ENCODE results near the gene ENC1.
"Not testable (repeated sequence)": the region's sequence is repeated elsewhere in the genome, so short reads cannot be mapped to it uniquely, and the experiment has no call there.

ENC1 gene, protein sequence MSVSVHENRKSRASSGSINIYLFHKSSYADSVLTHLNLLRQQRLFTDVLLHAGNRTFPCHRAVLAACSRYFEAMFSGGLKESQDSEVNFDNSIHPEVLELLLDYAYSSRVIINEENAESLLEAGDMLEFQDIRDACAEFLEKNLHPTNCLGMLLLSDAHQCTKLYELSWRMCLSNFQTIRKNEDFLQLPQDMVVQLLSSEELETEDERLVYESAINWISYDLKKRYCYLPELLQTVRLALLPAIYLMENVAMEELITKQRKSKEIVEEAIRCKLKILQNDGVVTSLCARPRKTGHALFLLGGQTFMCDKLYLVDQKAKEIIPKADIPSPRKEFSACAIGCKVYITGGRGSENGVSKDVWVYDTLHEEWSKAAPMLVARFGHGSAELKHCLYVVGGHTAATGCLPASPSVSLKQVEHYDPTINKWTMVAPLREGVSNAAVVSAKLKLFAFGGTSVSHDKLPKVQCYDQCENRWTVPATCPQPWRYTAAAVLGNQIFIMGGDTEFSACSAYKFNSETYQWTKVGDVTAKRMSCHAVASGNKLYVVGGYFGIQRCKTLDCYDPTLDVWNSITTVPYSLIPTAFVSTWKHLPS

DNA sequence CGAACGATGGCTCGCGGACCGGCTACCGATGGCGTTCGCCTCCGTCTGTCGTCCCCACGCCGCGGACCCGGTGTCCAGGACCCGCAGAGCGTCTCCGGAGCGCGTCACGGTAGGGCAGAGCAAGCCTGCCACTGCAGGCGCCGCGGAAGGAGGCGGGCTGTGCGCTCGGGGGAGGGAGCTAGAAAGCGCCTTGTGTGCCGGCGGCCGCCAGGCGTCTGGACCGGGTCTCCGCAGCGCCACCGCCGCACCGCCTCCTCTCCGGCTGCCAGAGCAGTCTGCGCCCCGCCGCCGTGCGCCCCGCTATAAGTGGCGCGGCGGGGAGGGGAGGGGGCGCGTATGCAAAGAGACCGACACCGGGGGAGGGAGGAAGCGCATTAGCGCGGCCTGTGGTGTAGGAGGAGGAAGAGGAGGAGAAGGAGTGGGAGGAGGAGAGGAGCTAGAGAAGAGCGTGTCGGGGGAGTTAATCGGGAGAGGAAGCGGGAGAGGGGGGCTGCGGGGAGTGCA, at the start of gene ENC1:
TSS of gene ENC1 (minus strand) at position 279 of the 504 bp plus-strand sequence. CDS start 4,243 bp downstream, outside the sequence.
- Mint-ChIP-seq H3K36me3 (ENCODE audit: low read depth) (peaks cover 5% of the 10 kb centered on the region), H3K4me1 (ENCODE audit: low read depth) (peaks cover 40% of the 10 kb centered on the region), H3K4me3 (peak within 1 kb of the TSS; percentile 81), H3K27me3 (peaks cover 64% of the 10 kb centered on the region), H3K9me3 (no peaks in the 10 kb centered on the region), H3K27ac (peak within 1 kb of the TSS; percentile 14)

- peak overlapping the region; percentile 89 for H3K4me3 Mint-ChIP-seq
- no peaks in the 10 kb centered on the region for H3K27me3 Mint-ChIP-seq
- H3K9me3 Mint-ChIP-seq = no peaks in the 10 kb centered on the region
- peaks cover 26% of the 10 kb centered on the region for H3K36me3 Mint-ChIP-seq (ENCODE audit: low read depth)
- H3K27ac Mint-ChIP-seq = no peak overlapping the region
- H3K4me1 Mint-ChIP-seq (ENCODE audit: low read depth) = peaks cover 15% of the 10 kb centered on the region
These were observed 46.6 kb upstream of the ENC1 start for GRCh38 chr5:74686962-74687751.

- peak overlapping the region; percentile 85 for H3K27ac Mint-ChIP-seq
- H3K4me1 Mint-ChIP-seq (ENCODE audit: low read depth) = peaks cover 15% of the 10 kb centered on the region
- no peaks in the 10 kb centered on the region for H3K9me3 Mint-ChIP-seq
These were observed 45.6 kb upstream of the ENC1 start for GRCh38 chr5:74685979-74686631.

GRCh38 chr5:74684900-74685851, 44.6 kb upstream of the ENC1 start, which contains the start of gene HEXB:
Gene HEXB (plus strand): TSS chr5:74685233. CDS start chr5:74685261, 28 bp downstream.
- no peaks in the 10 kb centered on the region for H3K9me3 Mint-ChIP-seq
- H3K4me1 Mint-ChIP-seq (ENCODE audit: low read depth) = peaks cover 15% of the 10 kb centered on the region
- H3K36me3 Mint-ChIP-seq (ENCODE audit: low read depth) = peaks cover 17% of the 10 kb centered on the region
- H3K4me3 Mint-ChIP-seq = peak within 1 kb of the TSS; percentile 89
- H3K27me3 Mint-ChIP-seq = no peaks in the 10 kb centered on the region
- peak within 1 kb of the TSS; percentile 85 for H3K27ac Mint-ChIP-seq

More at GRCh38 chr5:74685979-74686631, 45.6 kb upstream of the ENC1 start:
- no peaks in the 10 kb centered on the region for H3K27me3 Mint-ChIP-seq
- peak overlapping the region; percentile 89 for H3K4me3 Mint-ChIP-seq
- peaks cover 23% of the 10 kb centered on the region for H3K36me3 Mint-ChIP-seq (ENCODE audit: low read depth)

DNA sequence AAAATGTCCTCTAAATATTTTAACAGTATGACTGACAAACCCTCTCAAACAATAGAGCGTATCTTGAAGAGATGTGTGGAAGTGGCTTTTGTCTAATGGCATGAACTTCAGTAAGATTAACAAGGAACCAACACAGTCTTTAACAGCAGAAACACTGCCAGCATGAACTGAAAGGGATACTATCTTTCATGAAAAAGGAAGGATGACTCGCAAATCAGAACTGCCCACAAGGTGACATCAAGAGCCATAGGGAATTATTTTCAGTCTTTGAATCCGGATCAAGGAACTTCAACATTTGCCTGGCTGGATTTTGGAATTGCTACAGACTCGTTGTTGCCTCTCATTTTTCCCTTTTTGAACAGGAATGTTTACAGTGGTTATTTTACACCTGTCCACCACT, 39.4 kb upstream of the ENC1 start:
- H3K27ac Mint-ChIP-seq = no peak overlapping the region
- H3K9me3 Mint-ChIP-seq = no peaks in the 10 kb centered on the region
- no peaks in the 10 kb centered on the region for H3K36me3 Mint-ChIP-seq (ENCODE audit: low read depth)
- no peak overlapping the region for H3K4me3 Mint-ChIP-seq
- peaks cover 5% of the 10 kb centered on the region for H3K27me3 Mint-ChIP-seq
- no peaks in the 10 kb centered on the region for H3K4me1 Mint-ChIP-seq (ENCODE audit: low read depth)

DNA sequence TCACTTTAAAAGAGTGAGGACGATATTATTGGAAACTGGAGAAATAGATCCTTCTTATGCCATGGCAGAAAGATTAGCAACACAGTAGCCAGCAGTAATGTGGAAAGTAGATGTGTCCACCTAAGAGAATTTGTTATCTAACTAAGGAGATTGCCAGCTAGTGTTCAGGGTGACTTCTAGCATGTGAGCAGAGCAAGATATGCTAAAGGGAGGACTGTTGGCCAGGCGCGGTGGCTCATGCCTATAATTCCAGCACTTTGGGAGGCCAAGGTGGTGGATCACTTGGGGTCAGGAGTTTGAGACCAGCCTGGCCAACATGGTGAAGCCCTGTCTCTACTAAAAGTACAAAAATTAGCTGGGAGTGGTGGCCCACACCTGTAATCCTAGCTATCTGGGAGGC, 38.8 kb upstream of the ENC1 start:
- not testable (repeated sequence) for H3K27me3 Mint-ChIP-seq; H3K27ac Mint-ChIP-seq; H3K36me3 Mint-ChIP-seq (ENCODE audit: low read depth)

DNA sequence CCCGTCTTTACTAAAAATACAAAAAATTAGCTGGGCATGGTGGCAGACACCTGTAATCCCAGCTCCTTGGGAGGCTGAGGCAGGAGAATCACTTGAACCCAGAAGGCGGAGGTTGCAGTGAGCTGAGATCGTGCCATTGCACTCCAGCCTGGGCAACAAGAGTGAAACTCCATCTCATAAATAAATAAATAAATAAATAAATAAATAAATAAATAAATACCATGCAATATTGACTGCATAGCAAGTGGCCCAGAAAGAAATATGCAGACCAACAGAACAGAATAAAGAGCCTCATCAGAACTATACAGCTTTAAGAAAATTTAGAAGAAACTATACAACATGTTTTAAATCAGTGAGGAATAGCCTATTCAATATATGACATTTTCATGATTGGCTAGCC, 37.6 kb upstream of the ENC1 start:
- H3K27me3 Mint-ChIP-seq; H3K4me3 Mint-ChIP-seq; H3K36me3 Mint-ChIP-seq (ENCODE audit: low read depth): not testable (repeated sequence)

More for the DNA sequence above, 38.8 kb upstream of the ENC1 start:
- not testable (repeated sequence) for H3K4me1 Mint-ChIP-seq (ENCODE audit: low read depth); H3K9me3 Mint-ChIP-seq; H3K4me3 Mint-ChIP-seq

GRCh38 chr5:74676466-74676865, 35.9 kb upstream of the ENC1 start:
- not testable (repeated sequence) for H3K4me1 Mint-ChIP-seq (ENCODE audit: low read depth); H3K9me3 Mint-ChIP-seq; H3K27ac Mint-ChIP-seq; H3K4me3 Mint-ChIP-seq; H3K36me3 Mint-ChIP-seq (ENCODE audit: low read depth)
- peaks cover 16% of the 10 kb centered on the region for H3K27me3 Mint-ChIP-seq

More for the DNA sequence above, 37.6 kb upstream of the ENC1 start:
- H3K4me1 Mint-ChIP-seq (ENCODE audit: low read depth); H3K9me3 Mint-ChIP-seq; H3K27ac Mint-ChIP-seq: not testable (repeated sequence)

GRCh38 chr5:74673011-74673790, 32.7 kb upstream of the ENC1 start:
- no peak overlapping the region for H3K4me3 Mint-ChIP-seq
- H3K27me3 Mint-ChIP-seq = peaks cover 17% of the 10 kb centered on the region
- no peaks in the 10 kb centered on the region for H3K36me3 Mint-ChIP-seq (ENCODE audit: low read depth)
- H3K4me1 Mint-ChIP-seq (ENCODE audit: low read depth) = no peaks in the 10 kb centered on the region
- no peak overlapping the region for H3K27ac Mint-ChIP-seq
- no peaks in the 10 kb centered on the region for H3K9me3 Mint-ChIP-seq

DNA sequence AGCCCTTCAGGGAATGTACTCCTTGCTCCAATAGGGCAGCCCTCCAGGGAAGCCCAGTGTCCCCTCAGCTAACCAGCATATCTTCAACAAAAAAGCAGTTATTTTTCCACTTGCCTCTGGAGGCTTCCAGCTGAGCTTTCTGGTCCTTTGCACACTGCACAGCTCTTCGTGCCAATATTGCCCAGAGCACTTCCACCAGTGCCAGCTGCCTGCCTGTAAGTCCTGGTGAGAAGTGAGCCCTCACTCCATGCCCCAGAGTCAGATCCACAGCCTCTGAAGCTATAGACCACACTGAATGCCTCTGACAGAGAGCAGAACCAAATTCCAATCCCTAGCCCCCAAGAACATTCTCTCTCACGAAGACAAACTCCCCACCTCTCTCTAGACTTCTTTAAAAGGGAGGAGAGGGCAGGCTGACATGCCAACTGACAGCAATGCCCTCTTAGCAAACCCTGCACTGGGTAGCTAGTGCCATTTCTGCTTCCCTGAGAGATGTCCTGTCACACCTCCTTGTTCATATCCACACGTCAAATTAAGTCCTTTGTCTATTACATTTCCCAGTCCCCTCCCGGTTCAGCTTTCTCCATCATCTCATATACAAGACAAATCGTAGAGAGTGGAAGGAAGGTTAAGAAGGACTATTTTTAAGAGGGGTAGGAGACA, 31.8 kb upstream of the ENC1 start:
- H3K4me1 Mint-ChIP-seq (ENCODE audit: low read depth) = no peaks in the 10 kb centered on the region
- no peaks in the 10 kb centered on the region for H3K36me3 Mint-ChIP-seq (ENCODE audit: low read depth)
- H3K27ac Mint-ChIP-seq = no peak overlapping the region
- H3K4me3 Mint-ChIP-seq = no peak overlapping the region
- H3K9me3 Mint-ChIP-seq = no peaks in the 10 kb centered on the region
- H3K27me3 Mint-ChIP-seq = peaks cover 17% of the 10 kb centered on the region

- Mint-ChIP-seq H3K9me3 (no peaks in the 10 kb centered on the region), H3K36me3 (ENCODE audit: low read depth) (no peaks in the 10 kb centered on the region), H3K4me1 (ENCODE audit: low read depth) (no peaks in the 10 kb centered on the region), H3K4me3 (no peak overlapping the region), H3K27ac (no peak overlapping the region), H3K27me3 (peaks cover 17% of the 10 kb centered on the region)
These were observed 30.0 kb upstream of the ENC1 start for GRCh38 chr5:74670396-74671038.

- H3K27me3 Mint-ChIP-seq = peaks cover 17% of the 10 kb centered on the region
These were observed 29.3 kb upstream of the ENC1 start for GRCh38 chr5:74669821-74670220.

More at GRCh38 chr5:74669821-74670220, 29.3 kb upstream of the ENC1 start:
- Mint-ChIP-seq H3K9me3 (no peaks in the 10 kb centered on the region), H3K27ac (no peak overlapping the region), H3K4me1 (ENCODE audit: low read depth) (no peaks in the 10 kb centered on the region), H3K4me3 (no peak overlapping the region), H3K36me3 (ENCODE audit: low read depth) (no peaks in the 10 kb centered on the region)

Measured in stimulated activated naive CD8-positive, alpha-beta T cell treated with anti-CD3 and anti-CD28 coated beads, Interleukin-15, Interleukin-2, amounts not matched to agents 100 ng/mL and 50 ng/mL, for 24 hours (primary cell).